ENCODE measurements around the gene USP36. TPM values are rescaled to one million over a fixed set of nuclear protein-coding genes. Genes with fewer than 3 reads are reported as not detected.

The USP36 gene
- total RNA-seq, 1 donor from 2014 or later, result 21.6 TPM

GRCh38 chr17:78789663-78790181, 50.9 kb downstream of the USP36 start:
- DNase-seq (ENCODE audit: low read depth), result peak; percentile 43
- TF ChIP-seq CTCF (IDR thresholded peaks at IDR 0.05; ENCODE audit: insufficient read depth, low read length, severe bottlenecking), result no peak
- H3K4me3 ChIP-seq (ENCODE audit: low read depth, low read length), result no peak overlapping the region

GRCh38 chr17:78789149-78789662, 51.4 kb downstream of the USP36 start:
- H3K4me3 ChIP-seq (ENCODE audit: low read depth, low read length), result no peak overlapping the region

More at GRCh38 chr17:78789663-78790181, 50.9 kb downstream of the USP36 start:
- H3K36me3 ChIP-seq (ENCODE audit: control insufficient read depth, insufficient read depth, low read length), result peaks cover 1% of the 10 kb centered on the region
- no peaks in the 10 kb centered on the region for H3K27me3 ChIP-seq (ENCODE audit: control insufficient read depth, insufficient read depth, low read length)
- FAIRE-seq, result no peak

GRCh38 chr17:78788451-78788850, 52.2 kb downstream of the USP36 start:
- H3K36me3 ChIP-seq (ENCODE audit: control insufficient read depth, insufficient read depth, low read length), result no peaks in the 10 kb centered on the region
- H3K4me3 ChIP-seq (ENCODE audit: low read depth, low read length), result no peak overlapping the region
- DNase-seq (ENCODE audit: low read depth), result no peak
- FAIRE-seq, result no peak
- TF ChIP-seq CTCF (IDR thresholded peaks at IDR 0.05; ENCODE audit: insufficient read depth, low read length, severe bottlenecking), result no peak
- H3K27me3 ChIP-seq (ENCODE audit: control insufficient read depth, insufficient read depth, low read length), result no peaks in the 10 kb centered on the region

More at GRCh38 chr17:78789149-78789662, 51.4 kb downstream of the USP36 start:
- Histone ChIP-seq H3K27me3 (ENCODE audit: control insufficient read depth, insufficient read depth, low read length) (no peaks in the 10 kb centered on the region), H3K36me3 (ENCODE audit: control insufficient read depth, insufficient read depth, low read length) (peaks cover under 1% of the 10 kb centered on the region)
- FAIRE-seq, result no peak
- no peak for TF ChIP-seq CTCF (IDR thresholded peaks at IDR 0.05; ENCODE audit: insufficient read depth, low read length, severe bottlenecking)
- DNase-seq (ENCODE audit: low read depth), result peak; percentile 15

DNA sequence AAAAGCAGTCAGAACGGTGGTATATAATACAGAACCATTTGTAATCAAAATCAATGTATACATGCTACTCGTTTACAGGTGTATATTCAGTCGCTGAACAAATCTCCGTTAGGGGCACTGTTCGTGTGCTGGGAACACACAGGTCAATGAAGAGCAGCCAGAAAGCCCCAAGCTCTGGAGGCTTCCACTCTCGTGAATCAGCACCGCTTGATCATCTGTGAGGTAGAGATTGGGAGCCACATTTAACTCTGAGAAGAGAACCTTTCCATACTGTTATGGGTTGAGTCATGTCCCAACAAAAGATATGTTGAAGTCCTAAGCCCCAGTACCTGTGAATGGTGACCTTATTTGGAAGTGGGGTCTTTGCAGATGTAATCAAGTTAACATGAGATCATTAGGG, 53.2 kb downstream of the USP36 start:
- H3K36me3 ChIP-seq (ENCODE audit: control insufficient read depth, insufficient read depth, low read length), result no peaks in the 10 kb centered on the region
- DNase-seq (ENCODE audit: low read depth) (peak; percentile 54), FAIRE-seq (no peak)
- no peaks in the 10 kb centered on the region for H3K27me3 ChIP-seq (ENCODE audit: control insufficient read depth, insufficient read depth, low read length)
- no peak overlapping the region for H3K4me3 ChIP-seq (ENCODE audit: low read depth, low read length)
- TF ChIP-seq CTCF (IDR thresholded peaks at IDR 0.05; ENCODE audit: insufficient read depth, low read length, severe bottlenecking), result no peak

DNA sequence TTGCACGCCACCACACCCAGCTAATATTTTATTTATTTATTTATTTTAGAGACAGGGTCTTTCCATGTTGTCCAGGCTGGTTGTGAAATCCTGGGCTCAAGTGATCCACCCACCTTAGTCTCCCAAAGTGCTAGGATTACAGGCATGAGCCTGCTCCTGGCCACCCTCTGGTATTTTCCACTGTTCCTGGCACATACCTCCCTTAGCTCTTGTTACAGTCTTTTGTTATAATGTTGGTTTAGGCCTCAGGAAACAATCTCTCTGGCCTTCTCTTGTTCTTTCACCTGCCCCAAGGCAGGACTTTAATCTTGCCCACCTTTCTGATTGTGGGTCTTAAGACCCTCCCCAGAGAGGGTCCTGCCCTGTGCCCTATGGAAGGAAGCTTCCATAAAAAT, 55.0 kb downstream of the USP36 start:
- H3K36me3 ChIP-seq (ENCODE audit: control insufficient read depth, insufficient read depth, low read length), result no peaks in the 10 kb centered on the region
- FAIRE-seq (no peak), DNase-seq (ENCODE audit: low read depth) (no peak)
- no peak for TF ChIP-seq CTCF (IDR thresholded peaks at IDR 0.05; ENCODE audit: insufficient read depth, low read length, severe bottlenecking)
- H3K27me3 ChIP-seq (ENCODE audit: control insufficient read depth, insufficient read depth, low read length), result no peaks in the 10 kb centered on the region
- no peak overlapping the region for H3K4me3 ChIP-seq (ENCODE audit: low read depth, low read length)
